ENCODE data around the gene KIR3DL2.

DNA sequence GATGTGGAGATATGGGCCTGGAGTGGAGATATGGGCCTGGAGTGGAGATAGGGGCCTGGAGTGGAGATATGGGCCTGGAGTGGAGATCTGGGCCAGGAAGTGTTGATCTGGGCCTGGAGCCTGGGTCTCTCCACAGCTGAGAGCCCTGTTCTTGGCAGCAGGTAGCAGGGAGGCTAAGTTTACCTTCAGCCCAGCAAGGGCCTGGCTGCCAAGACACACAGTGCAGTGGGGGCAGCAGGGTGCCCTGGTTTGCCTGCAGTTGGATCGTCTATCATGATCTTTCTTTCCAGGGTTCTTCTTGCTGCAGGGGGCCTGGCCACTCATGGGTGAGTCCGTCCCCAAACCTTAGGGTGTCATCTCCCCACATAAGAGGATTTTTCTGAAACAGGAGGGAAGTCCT, 687 bp downstream of the KIR3DL2 start:
- TF ChIP-seq, protein P1, sequence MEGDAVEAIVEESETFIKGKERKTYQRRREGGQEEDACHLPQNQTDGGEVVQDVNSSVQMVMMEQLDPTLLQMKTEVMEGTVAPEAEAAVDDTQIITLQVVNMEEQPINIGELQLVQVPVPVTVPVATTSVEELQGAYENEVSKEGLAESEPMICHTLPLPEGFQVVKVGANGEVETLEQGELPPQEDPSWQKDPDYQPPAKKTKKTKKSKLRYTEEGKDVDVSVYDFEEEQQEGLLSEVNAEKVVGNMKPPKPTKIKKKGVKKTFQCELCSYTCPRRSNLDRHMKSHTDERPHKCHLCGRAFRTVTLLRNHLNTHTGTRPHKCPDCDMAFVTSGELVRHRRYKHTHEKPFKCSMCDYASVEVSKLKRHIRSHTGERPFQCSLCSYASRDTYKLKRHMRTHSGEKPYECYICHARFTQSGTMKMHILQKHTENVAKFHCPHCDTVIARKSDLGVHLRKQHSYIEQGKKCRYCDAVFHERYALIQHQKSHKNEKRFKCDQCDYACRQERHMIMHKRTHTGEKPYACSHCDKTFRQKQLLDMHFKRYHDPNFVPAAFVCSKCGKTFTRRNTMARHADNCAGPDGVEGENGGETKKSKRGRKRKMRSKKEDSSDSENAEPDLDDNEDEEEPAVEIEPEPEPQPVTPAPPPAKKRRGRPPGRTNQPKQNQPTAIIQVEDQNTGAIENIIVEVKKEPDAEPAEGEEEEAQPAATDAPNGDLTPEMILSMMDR (IDR thresholded peaks at IDR 0.05; ENCODE audit: low read length) = no peak
- TF ChIP-seq EZH2 (IDR thresholded peaks at IDR 0.05; ENCODE audit: borderline replicate concordance, low read length) = no peak

Data from OCI-LY1 (cell line).